GM21390 (cell line): ENCODE results near the gene MPND.

Experiments
- ATAC-seq: cut with Tn5 transposase; IDR thresholded peaks from one replicate; pipeline ENCODE4 v1.9.1; 2021; ENCODE audit not compliant: unreplicated experiment

Gene MPND

GRCh38 chr19:4365791-4366665, 22.7 kb downstream of the MPND start:
- ATAC-seq, result no peak

- ATAC-seq, result no peak
These were observed 23.4 kb downstream of the MPND start for GRCh38 chr19:4366666-4367335.

- ATAC-seq, result no peak
These were observed 24.0 kb downstream of the MPND start for GRCh38 chr19:4367336-4367723.

GRCh38 chr19:4367781-4368127, 24.4 kb downstream of the MPND start:
- ATAC-seq, result no peak

GRCh38 chr19:4368128-4368820, 24.9 kb downstream of the MPND start:
- no peak for ATAC-seq

GRCh38 chr19:4369109-4369887, 25.9 kb downstream of the MPND start:
- ATAC-seq, result peak; percentile 46

- ATAC-seq, result peak; percentile 31
These were observed 26.5 kb downstream of the MPND start for GRCh38 chr19:4369888-4370260.

- ATAC-seq, result no peak
These were observed 27.2 kb downstream of the MPND start for GRCh38 chr19:4370418-4371041.

- ATAC-seq, result no peak
These were observed 28.1 kb downstream of the MPND start for GRCh38 chr19:4371247-4372164.

- ATAC-seq, result no peak
These were observed 29.0 kb downstream of the MPND start for GRCh38 chr19:4372165-4373012.

GRCh38 chr19:4373013-4373367, 29.6 kb downstream of the MPND start:
- ATAC-seq, result no peak

GRCh38 chr19:4373601-4374497, 30.5 kb downstream of the MPND start:
- no peak for ATAC-seq

- ATAC-seq, result no peak
These were observed 31.3 kb downstream of the MPND start for GRCh38 chr19:4374498-4375163.

- ATAC-seq, result no peak
These were observed 32.0 kb downstream of the MPND start for GRCh38 chr19:4375164-4376027.

- ATAC-seq, result no peak
These were observed 32.8 kb downstream of the MPND start for GRCh38 chr19:4376028-4376670.

GRCh38 chr19:4376671-4376990, 33.3 kb downstream of the MPND start:
- ATAC-seq, result no peak
